Measurements from ENCODE around the gene MORC3. TPM values are rescaled to one million over a fixed set of nuclear protein-coding genes. Genes with fewer than 3 reads are reported as not detected.
A peak's percentile ranks its signal among the peaks of the same experiment; 100 is the strongest.

The MORC3 gene
- total RNA-seq, 1 experiment from 2014 or later: 19.8 TPM

- peak; percentile 46; the same call in 1 of the 2 replicates for TF ChIP-seq SP1 (IDR thresholded peaks at IDR 0.05; ENCODE audit: low read depth)
- TF ChIP-seq YY1 (IDR thresholded peaks at IDR 0.05; ENCODE audit: extremely low read depth, insufficient replicate concordance, low read depth, low read length): no peak
- no peak for TF ChIP-seq FOSL1 (IDR thresholded peaks at IDR 0.05; ENCODE audit: low read depth)
These were observed 65.4 kb downstream of the MORC3 start, which contains the start of gene CHAF1B (continued) for GRCh38 chr21:36385233-36386030.

DNA sequence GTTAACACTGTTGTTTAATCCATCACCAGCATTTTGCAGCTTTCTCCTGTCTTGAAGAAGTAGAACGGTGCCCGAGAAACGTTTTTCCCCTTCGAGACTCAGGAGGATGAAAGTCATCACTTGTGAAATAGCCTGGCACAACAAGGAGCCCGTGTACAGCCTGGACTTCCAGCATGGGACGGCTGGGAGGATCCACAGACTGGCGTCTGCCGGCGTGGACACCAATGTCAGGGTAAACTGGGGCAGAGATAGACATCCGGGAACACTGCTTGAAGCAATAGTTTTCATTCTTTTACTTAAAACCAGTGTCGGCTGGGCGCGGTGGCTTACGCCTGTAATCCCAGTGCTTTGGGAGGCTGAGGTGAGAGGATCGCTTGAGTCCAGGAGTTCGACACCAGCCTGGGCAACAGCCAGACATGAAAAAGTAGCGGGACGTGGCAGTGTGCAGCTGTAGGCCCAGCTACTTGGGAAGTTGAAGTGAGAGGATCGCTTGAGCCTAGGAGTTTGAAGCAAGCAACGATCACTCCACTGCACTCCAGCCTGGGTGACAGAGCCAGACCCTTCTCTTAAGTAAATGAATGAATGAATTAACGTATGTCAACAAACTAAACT is 66.1 kb downstream of the MORC3 start:
- ATAC-seq (no peak), DNase-seq (ENCODE audit: low read depth, low spot score) (no peak)
- peak overlapping the region; percentile 83 for H3K4me2 ChIP-seq (ENCODE audit: low read length)
- H3K9me3 ChIP-seq (ENCODE audit: control insufficient read depth in 1 of 2, insufficient read depth in 1 of 2, low read depth in 1 of 2, low read length in 2 of 2): no peaks in the 10 kb centered on the region
- H3K36me3 ChIP-seq (ENCODE audit: control insufficient read depth in 1 of 2, insufficient read depth in 2 of 2, low read length in 2 of 2): peaks cover 0 to 12% of the 10 kb centered on the region in 2 experiments; a peak in 1 of 4 replicates
- no peaks in the 10 kb centered on the region for H3K27me3 ChIP-seq (ENCODE audit: insufficient read depth, low read length)
- CTCF ChIA-PET: no interaction called here
- H3K9me2 ChIP-seq (ENCODE audit: insufficient read depth): no peaks in the 10 kb centered on the region
- H3K27ac ChIP-seq (ENCODE audit: low read depth, low read length): peak overlapping the region; percentile 61; the same call in 1 of the 2 replicates
- H3K4me3 ChIP-seq (replicated peaks in 1 of 2; ENCODE audit: low read depth in 1 of 2, low read length in 2 of 2): peak overlapping the region; percentile 78 to 83
- intact Hi-C loops (cut with micrococcal nuclease): loop anchor here (5.0 kb wide), 1 partner anchor 229 kb away; the partner anchor contains the start of gene DOP1B
- RAD21 ChIA-PET (ENCODE audit: low non-redundant PET in 1 of 2, low total read pairs in 2 of 2, uncharacterized antibody in 2 of 2, unreplicated experiment in 2 of 2): no interaction called here
- H3K4me1 ChIP-seq (ENCODE audit: control insufficient read depth in 1 of 2, insufficient read depth in 2 of 2, low read length in 2 of 2): peaks cover 20 to 25% of the 10 kb centered on the region in 2 experiments
- H2AFZ ChIP-seq (ENCODE audit: low read depth, low read length, poor library complexity, severe bottlenecking): no peak overlapping the region
- TSS peak; percentile 42 for BruUV-seq (replicated peaks)
- TF ChIP-seq, protein P1, sequence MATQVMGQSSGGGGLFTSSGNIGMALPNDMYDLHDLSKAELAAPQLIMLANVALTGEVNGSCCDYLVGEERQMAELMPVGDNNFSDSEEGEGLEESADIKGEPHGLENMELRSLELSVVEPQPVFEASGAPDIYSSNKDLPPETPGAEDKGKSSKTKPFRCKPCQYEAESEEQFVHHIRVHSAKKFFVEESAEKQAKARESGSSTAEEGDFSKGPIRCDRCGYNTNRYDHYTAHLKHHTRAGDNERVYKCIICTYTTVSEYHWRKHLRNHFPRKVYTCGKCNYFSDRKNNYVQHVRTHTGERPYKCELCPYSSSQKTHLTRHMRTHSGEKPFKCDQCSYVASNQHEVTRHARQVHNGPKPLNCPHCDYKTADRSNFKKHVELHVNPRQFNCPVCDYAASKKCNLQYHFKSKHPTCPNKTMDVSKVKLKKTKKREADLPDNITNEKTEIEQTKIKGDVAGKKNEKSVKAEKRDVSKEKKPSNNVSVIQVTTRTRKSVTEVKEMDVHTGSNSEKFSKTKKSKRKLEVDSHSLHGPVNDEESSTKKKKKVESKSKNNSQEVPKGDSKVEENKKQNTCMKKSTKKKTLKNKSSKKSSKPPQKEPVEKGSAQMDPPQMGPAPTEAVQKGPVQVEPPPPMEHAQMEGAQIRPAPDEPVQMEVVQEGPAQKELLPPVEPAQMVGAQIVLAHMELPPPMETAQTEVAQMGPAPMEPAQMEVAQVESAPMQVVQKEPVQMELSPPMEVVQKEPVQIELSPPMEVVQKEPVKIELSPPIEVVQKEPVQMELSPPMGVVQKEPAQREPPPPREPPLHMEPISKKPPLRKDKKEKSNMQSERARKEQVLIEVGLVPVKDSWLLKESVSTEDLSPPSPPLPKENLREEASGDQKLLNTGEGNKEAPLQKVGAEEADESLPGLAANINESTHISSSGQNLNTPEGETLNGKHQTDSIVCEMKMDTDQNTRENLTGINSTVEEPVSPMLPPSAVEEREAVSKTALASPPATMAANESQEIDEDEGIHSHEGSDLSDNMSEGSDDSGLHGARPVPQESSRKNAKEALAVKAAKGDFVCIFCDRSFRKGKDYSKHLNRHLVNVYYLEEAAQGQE (IDR thresholded peaks at IDR 0.05; ENCODE audit: low read depth): no peak
- TF ChIP-seq, protein P2, sequence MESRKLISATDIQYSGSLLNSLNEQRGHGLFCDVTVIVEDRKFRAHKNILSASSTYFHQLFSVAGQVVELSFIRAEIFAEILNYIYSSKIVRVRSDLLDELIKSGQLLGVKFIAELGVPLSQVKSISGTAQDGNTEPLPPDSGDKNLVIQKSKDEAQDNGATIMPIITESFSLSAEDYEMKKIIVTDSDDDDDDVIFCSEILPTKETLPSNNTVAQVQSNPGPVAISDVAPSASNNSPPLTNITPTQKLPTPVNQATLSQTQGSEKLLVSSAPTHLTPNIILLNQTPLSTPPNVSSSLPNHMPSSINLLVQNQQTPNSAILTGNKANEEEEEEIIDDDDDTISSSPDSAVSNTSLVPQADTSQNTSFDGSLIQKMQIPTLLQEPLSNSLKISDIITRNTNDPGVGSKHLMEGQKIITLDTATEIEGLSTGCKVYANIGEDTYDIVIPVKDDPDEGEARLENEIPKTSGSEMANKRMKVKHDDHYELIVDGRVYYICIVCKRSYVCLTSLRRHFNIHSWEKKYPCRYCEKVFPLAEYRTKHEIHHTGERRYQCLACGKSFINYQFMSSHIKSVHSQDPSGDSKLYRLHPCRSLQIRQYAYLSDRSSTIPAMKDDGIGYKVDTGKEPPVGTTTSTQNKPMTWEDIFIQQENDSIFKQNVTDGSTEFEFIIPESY (IDR thresholded peaks at IDR 0.05; ENCODE audit: extremely low read depth, insufficient replicate concordance, low read length): no peak
- TF ChIP-seq ZFX (IDR thresholded peaks at IDR 0.05) (no peak), POLR2A (IDR thresholded peaks at IDR 0.05; ENCODE audit: borderline replicate concordance, extremely low read depth, insufficient read depth, insufficient read length) (no peak), ZNF274 (IDR thresholded peaks at IDR 0.05; ENCODE audit: low read depth, low read length) (no peak), SP1 (IDR thresholded peaks at IDR 0.05; ENCODE audit: low read depth) (no peak), EZH2phosphoT487 (IDR thresholded peaks at IDR 0.05; ENCODE audit: borderline replicate concordance) (no peak), FOSL1 (IDR thresholded peaks at IDR 0.05; ENCODE audit: low read depth) (no peak), POLR2AphosphoS5 (IDR thresholded peaks at IDR 0.05; ENCODE audit: low read depth, low read length) (no peak), JUND (IDR thresholded peaks at IDR 0.05) (no peak), RAD21 (IDR thresholded peaks at IDR 0.05; ENCODE audit: low read depth) (no peak)
- H3K9ac ChIP-seq (ENCODE audit: low read length): peak overlapping the region; percentile 96
- H4K20me1 ChIP-seq (ENCODE audit: insufficient read depth): no peaks in the 10 kb centered on the region
- POLR2A ChIA-PET: no interaction called here
- H3K79me2 ChIP-seq (ENCODE audit: insufficient read depth, low read length): peaks cover 24% of the 10 kb centered on the region

Data from HCT116 (cell line).